ENCODE measurements around the gene CAMKK1. TPM values are rescaled to one million over a fixed set of nuclear protein-coding genes. Genes with fewer than 3 reads are reported as not detected.

CAMKK1 gene
- total and polyA plus RNA-seq, 12 donors, result 1.8 to 5.7 (median 3.6) TPM

DNA sequence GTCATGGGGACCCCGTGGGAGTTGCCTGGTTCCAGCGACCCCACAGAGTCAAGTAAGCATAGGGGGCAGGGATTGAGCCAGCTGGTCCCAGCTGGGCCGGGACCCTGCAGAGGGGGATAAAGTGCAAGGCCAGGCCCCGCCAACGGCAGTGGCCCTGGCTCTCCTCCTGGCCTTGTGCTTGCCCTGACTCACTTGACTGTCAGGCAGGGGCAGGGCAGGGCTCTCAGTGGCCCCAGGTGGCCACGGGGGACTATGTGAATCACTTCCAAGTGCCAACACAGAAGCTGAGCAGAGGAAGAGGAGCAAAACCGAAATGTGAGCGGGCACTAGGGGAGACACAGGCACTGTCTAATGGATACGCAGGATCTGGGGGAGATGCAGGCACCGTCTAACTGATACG is 25.2 kb downstream of the CAMKK1 start:
- Histone ChIP-seq H3K36me3 (peaks cover 0 to 28% (median 0%) of the 10 kb centered on the region in 9 donors), H3K27ac (no peak overlapping the region), H3K4me1 (peaks cover 0 to 14% (median 6%) of the 10 kb centered on the region in 9 donors), H3K4me3 (no peak overlapping the region), H3K27me3 (no peaks in the 10 kb centered on the region), H3K9me3 (no peaks in the 10 kb centered on the region)
- intact Hi-C loops (cut with DNase I), result loop anchor here in 8 of 10 donors (5.0 to 10.0 kb wide), 5 partner anchors 40 to 207 kb away; no protein-coding TSS in a partner anchor
- ATAC-seq (no peak), DNase-seq (no peak)
- 81 to 82% methylated on average over 11 of the region's 11 CpGs for WGBS, 2 donors
- TF ChIP-seq CTCF (IDR thresholded peaks at IDR 0.05), result no peak

GRCh38 chr17:3867106-3867505 is 25.7 kb downstream of the CAMKK1 start:
- Histone ChIP-seq H3K27ac (no peak overlapping the region), H3K4me3 (no peak overlapping the region), H3K4me1 (peaks cover 0 to 14% (median 6%) of the 10 kb centered on the region in 9 donors), H3K9me3 (no peaks in the 10 kb centered on the region), H3K36me3 (peaks cover 0 to 27% (median 0%) of the 10 kb centered on the region in 9 donors), H3K27me3 (no peaks in the 10 kb centered on the region)
- TF ChIP-seq CTCF (IDR thresholded peaks at IDR 0.05), result no peak
- intact Hi-C loops (cut with DNase I), result loop anchor here in 8 of 10 donors (5.0 to 10.0 kb wide), 5 partner anchors 40 to 208 kb away; no protein-coding TSS in a partner anchor
- DNase-seq, result no peak
- WGBS, 2 donors, result 80 to 82% methylated on average over 17 of the region's 17 CpGs
- no peak for ATAC-seq

DNA sequence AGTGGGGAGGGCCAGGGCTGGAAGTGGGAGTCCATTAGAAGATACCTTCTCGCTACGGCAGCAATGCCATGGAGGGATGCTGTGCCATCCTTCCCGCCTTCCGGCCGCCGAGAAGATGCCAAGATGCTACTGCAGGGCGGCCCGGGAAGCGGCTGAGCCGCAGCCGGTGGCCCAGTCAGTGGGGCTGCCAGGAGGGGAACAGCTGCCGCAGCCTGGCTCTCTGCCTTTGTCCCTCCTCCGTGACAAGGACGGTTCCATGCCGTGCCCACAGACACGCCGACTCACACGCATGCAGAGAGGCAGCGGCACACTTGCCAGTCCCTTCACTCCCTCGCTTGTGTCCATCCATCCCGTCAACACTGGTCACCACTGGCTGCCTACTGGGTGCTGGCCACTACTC is 26.6 kb downstream of the CAMKK1 start:
- Histone ChIP-seq H3K36me3 (peaks cover 0 to 32% (median 0%) of the 10 kb centered on the region in 9 donors), H3K9me3 (no peaks in the 10 kb centered on the region), H3K27me3 (no peaks in the 10 kb centered on the region), H3K27ac (no peak overlapping the region), H3K4me3 (no peak overlapping the region), H3K4me1 (peaks cover 0 to 14% (median 6%) of the 10 kb centered on the region in 9 donors)
- 97 to 98% methylated on average over 21 of the region's 21 CpGs for WGBS, 2 donors
- intact Hi-C loops (cut with DNase I), result loop anchor here in 8 of 10 donors (5.0 to 10.0 kb wide), 5 partner anchors 41 to 209 kb away; no protein-coding TSS in a partner anchor
- ATAC-seq, result peak in 1 of 8 donors; percentile 5
- TF ChIP-seq CTCF (IDR thresholded peaks at IDR 0.05), result no peak
- no peak for DNase-seq

GRCh38 chr17:3865176-3865575 is 27.7 kb downstream of the CAMKK1 start:
- Histone ChIP-seq H3K9me3 (no peaks in the 10 kb centered on the region), H3K27ac (no peak overlapping the region), H3K36me3 (peaks cover 0 to 38% (median 0%) of the 10 kb centered on the region in 9 donors), H3K4me1 (peaks cover 0 to 8% (median 0%) of the 10 kb centered on the region in 9 donors), H3K4me3 (no peak overlapping the region), H3K27me3 (no peaks in the 10 kb centered on the region)
- intact Hi-C loops (cut with DNase I), result loop anchor here in 8 of 10 donors (5.0 to 10.0 kb wide), 5 partner anchors 42 to 210 kb away; no protein-coding TSS in a partner anchor
- 60 to 88% methylated on average over 8 of the region's 8 CpGs for WGBS, 2 donors
- ATAC-seq, result peak in 4 of 8 donors; percentile 37 to 68 (median 62)
- TF ChIP-seq CTCF (IDR thresholded peaks at IDR 0.05), result no peak
- no peak for DNase-seq
